ENCODE data around the gene RBM45.

GRCh38 chr2:178111743-178112142 is 494 bp upstream of the RBM45 start:
- TF ChIP-seq CTCF (IDR thresholded peaks at IDR 0.05; ENCODE audit: poor library complexity, severe bottlenecking) (no peak), EZH2 (IDR thresholded peaks at IDR 0.05; ENCODE audit: borderline replicate concordance, insufficient read depth, low read length, poor library complexity, severe bottlenecking) (no peak), POLR2AphosphoS5 (IDR thresholded peaks at IDR 0.05) (no peak), RAD21 (conservative IDR thresholded peaks at IDR 0.05) (no peak), EP300 (conservative IDR thresholded peaks at IDR 0.05; ENCODE audit: poor library complexity, severe bottlenecking) (no peak)
